ENCODE results near the gene RPP25L. TPM values are rescaled to one million over a fixed set of nuclear protein-coding genes. Genes with fewer than 3 reads are reported as not detected.

Gene RPP25L
- total and polyA plus RNA-seq, 2 experiments from 2014 or later = 16.4 to 25.1 TPM

DNA sequence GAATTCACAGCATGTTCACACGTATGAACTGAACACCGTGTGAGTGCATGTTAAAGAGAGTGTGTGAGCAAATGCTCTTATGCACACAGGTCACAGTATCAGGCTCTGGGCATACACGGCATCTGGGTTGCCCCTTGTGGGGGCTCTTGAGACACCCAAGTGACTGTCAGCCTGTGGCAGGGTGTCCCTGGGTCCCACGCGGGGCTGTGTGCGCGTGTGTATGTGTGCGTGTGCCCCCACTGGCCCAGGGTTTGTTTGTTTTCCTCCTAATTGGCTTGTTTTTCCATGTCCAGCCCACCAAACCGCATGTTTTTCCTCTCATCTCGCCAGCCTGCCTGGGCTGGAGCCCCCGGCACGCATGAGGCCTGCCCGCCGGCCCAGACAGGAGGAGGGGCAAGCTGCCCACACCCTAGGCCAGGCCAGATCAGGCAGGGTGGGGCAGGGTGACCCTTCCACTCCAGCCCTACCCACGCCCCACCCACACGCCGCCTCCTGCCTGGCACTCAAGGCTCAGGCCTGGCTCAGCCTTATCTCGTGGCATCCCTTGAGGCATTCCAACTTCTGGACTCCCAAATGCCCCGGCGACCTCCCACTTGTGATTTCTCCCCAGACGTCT lies 51.2 kb downstream of the RPP25L start (continued):
- TF ChIP-seq, protein P1, sequence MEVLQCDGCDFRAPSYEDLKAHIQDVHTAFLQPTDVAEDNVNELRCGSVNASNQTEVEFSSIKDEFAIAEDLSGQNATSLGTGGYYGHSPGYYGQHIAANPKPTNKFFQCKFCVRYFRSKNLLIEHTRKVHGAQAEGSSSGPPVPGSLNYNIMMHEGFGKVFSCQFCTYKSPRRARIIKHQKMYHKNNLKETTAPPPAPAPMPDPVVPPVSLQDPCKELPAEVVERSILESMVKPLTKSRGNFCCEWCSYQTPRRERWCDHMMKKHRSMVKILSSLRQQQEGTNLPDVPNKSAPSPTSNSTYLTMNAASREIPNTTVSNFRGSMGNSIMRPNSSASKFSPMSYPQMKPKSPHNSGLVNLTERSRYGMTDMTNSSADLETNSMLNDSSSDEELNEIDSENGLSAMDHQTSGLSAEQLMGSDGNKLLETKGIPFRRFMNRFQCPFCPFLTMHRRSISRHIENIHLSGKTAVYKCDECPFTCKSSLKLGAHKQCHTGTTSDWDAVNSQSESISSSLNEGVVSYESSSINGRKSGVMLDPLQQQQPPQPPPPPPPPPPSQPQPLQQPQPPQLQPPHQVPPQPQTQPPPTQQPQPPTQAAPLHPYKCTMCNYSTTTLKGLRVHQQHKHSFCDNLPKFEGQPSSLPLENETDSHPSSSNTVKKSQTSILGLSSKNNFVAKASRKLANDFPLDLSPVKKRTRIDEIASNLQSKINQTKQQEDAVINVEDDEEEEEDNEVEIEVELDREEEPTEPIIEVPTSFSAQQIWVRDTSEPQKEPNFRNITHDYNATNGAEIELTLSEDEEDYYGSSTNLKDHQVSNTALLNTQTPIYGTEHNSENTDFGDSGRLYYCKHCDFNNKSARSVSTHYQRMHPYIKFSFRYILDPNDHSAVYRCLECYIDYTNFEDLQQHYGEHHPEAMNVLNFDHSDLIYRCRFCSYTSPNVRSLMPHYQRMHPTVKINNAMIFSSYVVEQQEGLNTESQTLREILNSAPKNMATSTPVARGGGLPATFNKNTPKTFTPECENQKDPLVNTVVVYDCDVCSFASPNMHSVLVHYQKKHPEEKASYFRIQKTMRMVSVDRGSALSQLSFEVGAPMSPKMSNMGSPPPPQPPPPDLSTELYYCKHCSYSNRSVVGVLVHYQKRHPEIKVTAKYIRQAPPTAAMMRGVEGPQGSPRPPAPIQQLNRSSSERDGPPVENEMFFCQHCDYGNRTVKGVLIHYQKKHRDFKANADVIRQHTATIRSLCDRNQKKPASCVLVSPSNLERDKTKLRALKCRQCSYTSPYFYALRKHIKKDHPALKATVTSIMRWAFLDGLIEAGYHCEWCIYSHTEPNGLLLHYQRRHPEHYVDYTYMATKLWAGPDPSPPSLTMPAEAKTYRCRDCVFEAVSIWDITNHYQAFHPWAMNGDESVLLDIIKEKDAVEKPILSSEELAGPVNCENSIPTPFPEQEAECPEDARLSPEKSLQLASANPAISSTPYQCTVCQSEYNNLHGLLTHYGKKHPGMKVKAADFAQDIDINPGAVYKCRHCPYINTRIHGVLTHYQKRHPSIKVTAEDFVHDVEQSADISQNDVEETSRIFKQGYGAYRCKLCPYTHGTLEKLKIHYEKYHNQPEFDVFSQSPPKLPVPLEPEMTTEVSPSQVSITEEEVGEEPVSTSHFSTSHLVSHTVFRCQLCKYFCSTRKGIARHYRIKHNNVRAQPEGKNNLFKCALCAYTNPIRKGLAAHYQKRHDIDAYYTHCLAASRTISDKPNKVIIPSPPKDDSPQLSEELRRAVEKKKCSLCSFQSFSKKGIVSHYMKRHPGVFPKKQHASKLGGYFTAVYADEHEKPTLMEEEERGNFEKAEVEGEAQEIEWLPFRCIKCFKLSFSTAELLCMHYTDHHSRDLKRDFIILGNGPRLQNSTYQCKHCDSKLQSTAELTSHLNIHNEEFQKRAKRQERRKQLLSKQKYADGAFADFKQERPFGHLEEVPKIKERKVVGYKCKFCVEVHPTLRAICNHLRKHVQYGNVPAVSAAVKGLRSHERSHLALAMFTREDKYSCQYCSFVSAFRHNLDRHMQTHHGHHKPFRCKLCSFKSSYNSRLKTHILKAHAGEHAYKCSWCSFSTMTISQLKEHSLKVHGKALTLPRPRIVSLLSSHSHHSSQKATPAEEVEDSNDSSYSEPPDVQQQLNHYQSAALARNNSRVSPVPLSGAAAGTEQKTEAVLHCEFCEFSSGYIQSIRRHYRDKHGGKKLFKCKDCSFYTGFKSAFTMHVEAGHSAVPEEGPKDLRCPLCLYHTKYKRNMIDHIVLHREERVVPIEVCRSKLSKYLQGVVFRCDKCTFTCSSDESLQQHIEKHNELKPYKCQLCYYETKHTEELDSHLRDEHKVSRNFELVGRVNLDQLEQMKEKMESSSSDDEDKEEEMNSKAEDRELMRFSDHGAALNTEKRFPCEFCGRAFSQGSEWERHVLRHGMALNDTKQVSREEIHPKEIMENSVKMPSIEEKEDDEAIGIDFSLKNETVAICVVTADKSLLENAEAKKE (CRISPR knock-in tag; IDR thresholded peaks at IDR 0.05) = no peak
- TF ChIP-seq, protein P2, sequence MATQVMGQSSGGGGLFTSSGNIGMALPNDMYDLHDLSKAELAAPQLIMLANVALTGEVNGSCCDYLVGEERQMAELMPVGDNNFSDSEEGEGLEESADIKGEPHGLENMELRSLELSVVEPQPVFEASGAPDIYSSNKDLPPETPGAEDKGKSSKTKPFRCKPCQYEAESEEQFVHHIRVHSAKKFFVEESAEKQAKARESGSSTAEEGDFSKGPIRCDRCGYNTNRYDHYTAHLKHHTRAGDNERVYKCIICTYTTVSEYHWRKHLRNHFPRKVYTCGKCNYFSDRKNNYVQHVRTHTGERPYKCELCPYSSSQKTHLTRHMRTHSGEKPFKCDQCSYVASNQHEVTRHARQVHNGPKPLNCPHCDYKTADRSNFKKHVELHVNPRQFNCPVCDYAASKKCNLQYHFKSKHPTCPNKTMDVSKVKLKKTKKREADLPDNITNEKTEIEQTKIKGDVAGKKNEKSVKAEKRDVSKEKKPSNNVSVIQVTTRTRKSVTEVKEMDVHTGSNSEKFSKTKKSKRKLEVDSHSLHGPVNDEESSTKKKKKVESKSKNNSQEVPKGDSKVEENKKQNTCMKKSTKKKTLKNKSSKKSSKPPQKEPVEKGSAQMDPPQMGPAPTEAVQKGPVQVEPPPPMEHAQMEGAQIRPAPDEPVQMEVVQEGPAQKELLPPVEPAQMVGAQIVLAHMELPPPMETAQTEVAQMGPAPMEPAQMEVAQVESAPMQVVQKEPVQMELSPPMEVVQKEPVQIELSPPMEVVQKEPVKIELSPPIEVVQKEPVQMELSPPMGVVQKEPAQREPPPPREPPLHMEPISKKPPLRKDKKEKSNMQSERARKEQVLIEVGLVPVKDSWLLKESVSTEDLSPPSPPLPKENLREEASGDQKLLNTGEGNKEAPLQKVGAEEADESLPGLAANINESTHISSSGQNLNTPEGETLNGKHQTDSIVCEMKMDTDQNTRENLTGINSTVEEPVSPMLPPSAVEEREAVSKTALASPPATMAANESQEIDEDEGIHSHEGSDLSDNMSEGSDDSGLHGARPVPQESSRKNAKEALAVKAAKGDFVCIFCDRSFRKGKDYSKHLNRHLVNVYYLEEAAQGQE (IDR thresholded peaks at IDR 0.05; ENCODE audit: unreplicated experiment) = no peak
- TF ChIP-seq, protein P3, sequence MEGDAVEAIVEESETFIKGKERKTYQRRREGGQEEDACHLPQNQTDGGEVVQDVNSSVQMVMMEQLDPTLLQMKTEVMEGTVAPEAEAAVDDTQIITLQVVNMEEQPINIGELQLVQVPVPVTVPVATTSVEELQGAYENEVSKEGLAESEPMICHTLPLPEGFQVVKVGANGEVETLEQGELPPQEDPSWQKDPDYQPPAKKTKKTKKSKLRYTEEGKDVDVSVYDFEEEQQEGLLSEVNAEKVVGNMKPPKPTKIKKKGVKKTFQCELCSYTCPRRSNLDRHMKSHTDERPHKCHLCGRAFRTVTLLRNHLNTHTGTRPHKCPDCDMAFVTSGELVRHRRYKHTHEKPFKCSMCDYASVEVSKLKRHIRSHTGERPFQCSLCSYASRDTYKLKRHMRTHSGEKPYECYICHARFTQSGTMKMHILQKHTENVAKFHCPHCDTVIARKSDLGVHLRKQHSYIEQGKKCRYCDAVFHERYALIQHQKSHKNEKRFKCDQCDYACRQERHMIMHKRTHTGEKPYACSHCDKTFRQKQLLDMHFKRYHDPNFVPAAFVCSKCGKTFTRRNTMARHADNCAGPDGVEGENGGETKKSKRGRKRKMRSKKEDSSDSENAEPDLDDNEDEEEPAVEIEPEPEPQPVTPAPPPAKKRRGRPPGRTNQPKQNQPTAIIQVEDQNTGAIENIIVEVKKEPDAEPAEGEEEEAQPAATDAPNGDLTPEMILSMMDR (conservative IDR thresholded peaks at IDR 0.05; ENCODE audit: low read depth in 2 of 2) = no peak

Small RNA genes within 50 kb of the gene (small RNA-seq; reads per million reads assigned to genes)
- gene CCL27 (ENCODE audit: low replicate concordance) = not detected

Other genes starting within 250 kb of the RPP25L start
- 4.9 and 7.3 TPM in 2 replicates for gene MYORG, start 235.2 kb downstream of the RPP25L start, total RNA-seq (2014; rRNA removed; shearing (Covaris generic))
- 1.3 and 1.5 TPM in 2 replicates for gene MYORG, start 235.2 kb downstream of the RPP25L start, polyA plus RNA-seq (2016; fragmentation: Nextera tagmentation; extraction: Ambion mirVana)
- 6.1 and 7.2 TPM in 2 replicates for gene FAM219A, start 153.5 kb downstream of the RPP25L start, total RNA-seq (2014; rRNA removed; shearing (Covaris generic))
- gene FAM219A, start 153.5 kb downstream of the RPP25L start, polyA plus RNA-seq (2016; fragmentation: Nextera tagmentation; extraction: Ambion mirVana) = 3.3 and 3.8 TPM in 2 replicates
- gene DNAI1, start 153.3 kb downstream of the RPP25L start, total RNA-seq (2014; rRNA removed; shearing (Covaris generic)) = 0.19 and 1.0 TPM in 2 replicates
- 0.82 and 1.1 TPM in 2 replicates for gene DNAI1, start 153.3 kb downstream of the RPP25L start, polyA plus RNA-seq (2016; fragmentation: Nextera tagmentation; extraction: Ambion mirVana)
- 9.2 and 13.8 TPM in 2 replicates for gene ENHO, start 89.1 kb downstream of the RPP25L start, total RNA-seq (2014; rRNA removed; shearing (Covaris generic))
- gene ENHO, start 89.1 kb downstream of the RPP25L start, polyA plus RNA-seq (2016; fragmentation: Nextera tagmentation; extraction: Ambion mirVana) = 17.5 and 19.7 TPM in 2 replicates
- gene CNTFR, start 22.4 kb downstream of the RPP25L start, total RNA-seq (2014; rRNA removed; shearing (Covaris generic)) = 1.1 and 1.9 TPM in 2 replicates
- 0.59 and 0.73 TPM in 2 replicates for gene CNTFR, start 22.4 kb downstream of the RPP25L start, polyA plus RNA-seq (2016; fragmentation: Nextera tagmentation; extraction: Ambion mirVana)
- gene DCTN3, start 8.4 kb upstream of the RPP25L start, total RNA-seq (2014; rRNA removed; shearing (Covaris generic)) = 12.9 and 20.6 TPM in 2 replicates
- gene DCTN3, start 8.4 kb upstream of the RPP25L start, polyA plus RNA-seq (2016; fragmentation: Nextera tagmentation; extraction: Ambion mirVana) = 17.9 and 23.2 TPM in 2 replicates
- 0.49 TPM in 1 of 2 replicates, not detected in the other for gene ARID3C, start 17.0 kb upstream of the RPP25L start, total RNA-seq (2014; rRNA removed; shearing (Covaris generic))
- not detected in 2 replicates for gene ARID3C, start 17.0 kb upstream of the RPP25L start, polyA plus RNA-seq (2016; fragmentation: Nextera tagmentation; extraction: Ambion mirVana)
- gene SIGMAR1, start 25.7 kb upstream of the RPP25L start, total RNA-seq (2014; rRNA removed; shearing (Covaris generic)) = 104 and 167 TPM in 2 replicates
- 76.4 and 82.3 TPM in 2 replicates for gene SIGMAR1, start 25.7 kb upstream of the RPP25L start, polyA plus RNA-seq (2016; fragmentation: Nextera tagmentation; extraction: Ambion mirVana)
- 14.5 and 31.5 TPM in 2 replicates for gene GALT, start 34.6 kb upstream of the RPP25L start, total RNA-seq (2014; rRNA removed; shearing (Covaris generic))
- gene GALT, start 34.6 kb upstream of the RPP25L start, polyA plus RNA-seq (2016; fragmentation: Nextera tagmentation; extraction: Ambion mirVana) = 31.6 and 35.1 TPM in 2 replicates
- 4.9 and 5.8 TPM in 2 replicates for gene IL11RA, start 40.1 kb upstream of the RPP25L start, total RNA-seq (2014; rRNA removed; shearing (Covaris generic))
- 3.1 and 4.0 TPM in 2 replicates for gene IL11RA, start 40.1 kb upstream of the RPP25L start, polyA plus RNA-seq (2016; fragmentation: Nextera tagmentation; extraction: Ambion mirVana)
- not detected in 2 replicates for gene CCL27, start 50.6 kb upstream of the RPP25L start, total RNA-seq (2014; rRNA removed; shearing (Covaris generic))
- gene CCL27, start 50.6 kb upstream of the RPP25L start, polyA plus RNA-seq (2016; fragmentation: Nextera tagmentation; extraction: Ambion mirVana) = not detected in 2 replicates
- gene CCL19, start 79.2 kb upstream of the RPP25L start, total RNA-seq (2014; rRNA removed; shearing (Covaris generic)) = not detected in 2 replicates
- not detected in 2 replicates for gene CCL19, start 79.2 kb upstream of the RPP25L start, polyA plus RNA-seq (2016; fragmentation: Nextera tagmentation; extraction: Ambion mirVana)
- gene CCL21, start 98.0 kb upstream of the RPP25L start, total RNA-seq (2014; rRNA removed; shearing (Covaris generic)) = not detected in 2 replicates
- gene CCL21, start 98.0 kb upstream of the RPP25L start, polyA plus RNA-seq (2016; fragmentation: Nextera tagmentation; extraction: Ambion mirVana) = not detected in 2 replicates